Colonic mucosa (tissue), 4 donors: ENCODE measurements around the gene AP4E1. TPM values are rescaled to one million over a fixed set of nuclear protein-coding genes. Genes with fewer than 3 reads are reported as not detected.
"Not testable (repeated sequence)": the region's sequence is repeated elsewhere in the genome, so short reads cannot be mapped to it uniquely, and the experiment has no call there.

ENCODE experiments used
- DNase-seq: peaks from one replicate; pipeline ENCODE4 v3.0.0-alpha.2; 2020
- H3K27ac ChIP-seq: fragments of 200-600 bp; one replicate; pipeline ENCODE4 v1.8.0; 2021
- H3K27me3 ChIP-seq: fragments of 200-600 bp; one replicate; pipeline ENCODE4 v1.8.0; 2021
- H3K36me3 ChIP-seq: fragments of 200-600 bp; one replicate; pipeline ENCODE4 v1.8.0; 2021
- H3K4me1 ChIP-seq: fragments of 200-600 bp; one replicate; pipeline ENCODE4 v1.8.0; 2021; ENCODE audit warnings: mild to moderate bottlenecking
- H3K4me3 ChIP-seq: fragments of 200-600 bp; one replicate; pipeline ENCODE4 v1.8.0; 2021
- H3K9ac ChIP-seq, 2 donors: one replicate each; pipeline ENCODE4 v1.7.0; 2013; ENCODE audit warnings: control low read depth in 2 of 2, low read depth in 2 of 2, low read length in 2 of 2
- H3K9me3 ChIP-seq: fragments of 200-600 bp; one replicate; pipeline ENCODE4 v1.8.0; 2021
- intact Hi-C: fragments of 100-400 bp; cut with DNase I; formaldehyde crosslinking; loops from one replicate; pipeline ENCODE4 v1.14.1; 2022
- total RNA-seq, 2 donors: library from RNA; stranded (reverse); fragmentation: NEBNext Ultra II Directional in 1 of 2; extraction: Animal tissue kit (Norgen Biotek cat#: 25700) in 1 of 2; gene quantifications; one replicate each; pipeline ENCODE4 v1.2.1, GENCODE V29; 2021
- TF ChIP-seq, protein P1 (sequence below): fragments of 200-600 bp; IDR thresholded peaks from one replicate; pipeline ENCODE4 v1.8.0; 2022; ENCODE audit warnings: antibody characterized with exemption, mild to moderate bottlenecking
- donor health status: healthy.
- donor health status: DM: no; HTN: no; CAD: no.
- donor health status: DM: no; HTN: no; CAD: no.

AP4E1 gene
- total RNA-seq, 2 donors from 2014 or later = 9.7 to 11.7 TPM

DNA sequence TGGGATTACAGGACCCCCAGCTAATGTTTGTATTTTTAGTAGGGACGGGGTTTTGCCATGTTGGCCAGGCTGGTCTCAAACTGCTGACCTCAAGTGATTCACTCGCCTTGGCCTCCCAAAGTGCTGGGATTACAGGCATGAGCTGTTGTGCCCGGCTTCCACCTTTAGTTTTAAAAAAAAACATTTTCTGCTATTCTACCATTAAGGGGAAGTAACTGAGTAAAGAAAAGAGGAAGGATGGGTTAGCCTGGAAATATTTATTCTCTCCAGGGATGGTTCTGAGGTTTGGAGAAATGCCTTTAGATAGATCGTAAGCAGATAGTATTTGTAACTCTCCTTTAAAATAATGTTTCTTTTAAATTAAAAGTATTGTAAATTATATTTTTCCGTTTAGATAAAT, 3.1 kb downstream of the AP4E1 start:
- no peaks in the 10 kb centered on the region for H3K27me3 ChIP-seq
- no peak for DNase-seq
- intact Hi-C loops = no loop called here
- H3K9ac ChIP-seq = no peak overlapping the region
- peaks cover 15% of the 10 kb centered on the region for H3K4me1 ChIP-seq
- H3K36me3 ChIP-seq = no peaks in the 10 kb centered on the region
- no peak overlapping the region for H3K27ac ChIP-seq
- H3K9me3 ChIP-seq = no peaks in the 10 kb centered on the region
- TF ChIP-seq, protein P1, sequence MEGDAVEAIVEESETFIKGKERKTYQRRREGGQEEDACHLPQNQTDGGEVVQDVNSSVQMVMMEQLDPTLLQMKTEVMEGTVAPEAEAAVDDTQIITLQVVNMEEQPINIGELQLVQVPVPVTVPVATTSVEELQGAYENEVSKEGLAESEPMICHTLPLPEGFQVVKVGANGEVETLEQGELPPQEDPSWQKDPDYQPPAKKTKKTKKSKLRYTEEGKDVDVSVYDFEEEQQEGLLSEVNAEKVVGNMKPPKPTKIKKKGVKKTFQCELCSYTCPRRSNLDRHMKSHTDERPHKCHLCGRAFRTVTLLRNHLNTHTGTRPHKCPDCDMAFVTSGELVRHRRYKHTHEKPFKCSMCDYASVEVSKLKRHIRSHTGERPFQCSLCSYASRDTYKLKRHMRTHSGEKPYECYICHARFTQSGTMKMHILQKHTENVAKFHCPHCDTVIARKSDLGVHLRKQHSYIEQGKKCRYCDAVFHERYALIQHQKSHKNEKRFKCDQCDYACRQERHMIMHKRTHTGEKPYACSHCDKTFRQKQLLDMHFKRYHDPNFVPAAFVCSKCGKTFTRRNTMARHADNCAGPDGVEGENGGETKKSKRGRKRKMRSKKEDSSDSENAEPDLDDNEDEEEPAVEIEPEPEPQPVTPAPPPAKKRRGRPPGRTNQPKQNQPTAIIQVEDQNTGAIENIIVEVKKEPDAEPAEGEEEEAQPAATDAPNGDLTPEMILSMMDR = no peak
- H3K4me3 ChIP-seq = no peak overlapping the region

DNA sequence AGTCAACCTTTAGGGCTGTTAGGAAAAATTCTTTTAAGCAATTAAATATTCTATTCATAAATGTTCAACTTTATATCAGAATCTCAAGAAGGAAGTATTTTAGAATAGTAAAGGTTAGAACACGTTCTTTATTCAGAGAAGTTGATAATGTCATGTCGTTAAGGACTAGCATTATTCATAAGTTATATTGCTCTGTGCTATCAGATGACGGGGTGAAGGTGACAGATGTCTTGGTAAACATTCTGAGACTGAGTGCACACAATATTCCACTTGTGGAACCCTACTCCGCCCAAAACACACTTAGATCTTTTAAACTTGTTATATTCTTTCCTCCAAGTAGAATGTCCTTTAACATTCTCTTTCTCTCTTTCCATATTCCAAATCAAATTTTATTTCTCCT, 7.9 kb downstream of the AP4E1 start:
- H3K4me1 ChIP-seq = no peaks in the 10 kb centered on the region
- no peaks in the 10 kb centered on the region for H3K36me3 ChIP-seq
- TF ChIP-seq, protein P1 = no peak
- DNase-seq = no peak
- H3K27ac ChIP-seq = peak overlapping the region; percentile 34
- H3K9me3 ChIP-seq = no peaks in the 10 kb centered on the region
- no peak overlapping the region for H3K4me3 ChIP-seq
- intact Hi-C loops = no loop called here
- H3K27me3 ChIP-seq = no peaks in the 10 kb centered on the region
- H3K9ac ChIP-seq = no peak overlapping the region

DNA sequence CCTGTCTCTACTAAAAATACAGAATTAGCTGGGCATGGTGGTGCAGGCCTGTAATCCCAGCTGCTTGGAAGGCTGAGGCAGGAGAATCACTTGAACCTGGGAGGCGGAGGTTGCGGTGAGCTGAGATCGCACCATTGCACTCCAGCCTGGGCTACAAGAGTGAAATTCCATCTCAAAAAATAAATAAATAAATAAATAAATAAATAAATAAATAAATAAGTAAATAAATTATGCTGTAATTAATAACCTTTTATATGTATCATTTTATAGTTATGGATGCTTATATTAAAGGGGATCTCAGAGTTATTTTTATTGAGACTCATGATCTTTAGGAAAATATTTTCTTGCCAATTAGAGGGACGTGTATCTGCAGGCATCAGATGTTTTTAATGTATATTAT, 10.9 kb downstream of the AP4E1 start:
- intact Hi-C loops, H3K9me3 ChIP-seq, DNase-seq, H3K4me1 ChIP-seq, H3K9ac ChIP-seq, H3K4me3 ChIP-seq, H3K27me3 ChIP-seq, H3K36me3 ChIP-seq, H3K27ac ChIP-seq: not testable (repeated sequence)

DNA sequence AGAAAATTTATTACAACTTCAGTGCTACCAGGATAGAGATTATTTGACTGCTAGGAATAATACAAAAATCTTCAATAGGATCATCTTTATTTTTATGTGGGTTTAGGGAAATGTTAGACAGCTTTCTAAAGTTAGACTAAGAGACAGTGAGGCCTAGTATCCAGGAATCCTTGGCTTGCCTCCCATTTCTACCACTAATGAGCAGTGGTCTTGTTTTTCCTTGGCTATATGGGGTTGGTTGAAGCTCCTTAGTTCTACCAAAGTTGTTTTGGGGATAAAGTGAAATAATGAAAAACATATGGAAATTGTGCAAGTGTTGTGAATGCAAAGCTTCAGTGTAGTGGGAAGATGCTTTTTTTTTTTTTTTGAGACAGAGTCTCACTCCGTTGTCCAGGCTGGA, 16.8 kb downstream of the AP4E1 start:
- Histone ChIP-seq H3K27ac (no peak overlapping the region), H3K9ac (no peak overlapping the region), H3K4me3 (no peak overlapping the region), H3K4me1 (no peaks in the 10 kb centered on the region), H3K36me3 (no peaks in the 10 kb centered on the region), H3K27me3 (no peaks in the 10 kb centered on the region), H3K9me3 (no peaks in the 10 kb centered on the region)
- no peak for DNase-seq
- TF ChIP-seq, protein P1 = no peak
- intact Hi-C loops = no loop called here

DNA sequence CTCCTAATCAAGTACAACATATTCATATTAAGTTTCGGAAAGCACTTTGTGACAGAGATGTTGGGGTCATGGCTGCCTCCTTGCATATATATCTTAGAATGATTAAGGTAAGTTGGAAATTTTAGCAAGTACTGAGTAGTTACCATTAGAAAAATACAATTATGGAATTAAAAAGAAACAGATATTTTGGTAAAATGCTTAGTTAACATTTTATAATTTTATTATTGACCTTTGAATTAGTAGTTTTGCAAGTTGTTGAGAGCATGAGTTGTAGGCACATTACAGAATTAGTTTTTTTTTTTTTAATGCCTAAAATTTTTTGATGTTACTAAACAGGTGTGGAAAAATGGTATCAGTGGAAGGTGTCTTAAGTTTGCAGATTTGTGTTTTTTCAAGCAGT, 20.6 kb downstream of the AP4E1 start:
- H3K36me3 ChIP-seq = no peaks in the 10 kb centered on the region
- H3K27ac ChIP-seq = no peak overlapping the region
- intact Hi-C loops = no loop called here
- no peaks in the 10 kb centered on the region for H3K4me1 ChIP-seq
- H3K4me3 ChIP-seq = no peak overlapping the region
- no peak for DNase-seq
- H3K27me3 ChIP-seq = no peaks in the 10 kb centered on the region
- H3K9ac ChIP-seq = no peak overlapping the region
- no peaks in the 10 kb centered on the region for H3K9me3 ChIP-seq
- TF ChIP-seq, protein P1 = no peak

DNA sequence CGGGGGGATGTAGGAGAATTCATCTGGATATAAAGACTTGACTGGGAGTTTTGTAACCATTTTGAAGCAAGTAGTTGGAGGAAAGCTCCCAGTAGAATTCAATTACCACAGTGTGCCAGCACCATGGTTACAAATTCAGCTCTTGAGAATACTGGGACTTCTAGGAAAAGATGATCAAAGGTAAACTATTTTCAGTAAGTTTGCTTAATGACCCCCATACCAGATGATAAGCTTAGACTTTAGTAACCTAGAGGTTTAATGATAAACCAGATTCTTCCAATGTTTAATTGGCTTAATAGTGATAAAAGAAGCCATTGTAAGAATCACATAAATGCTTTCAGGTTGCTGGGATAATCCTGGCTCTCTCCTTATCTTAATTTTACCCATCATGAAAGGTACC, 22.3 kb downstream of the AP4E1 start:
- DNase-seq = no peak
- Histone ChIP-seq H3K27ac (no peak overlapping the region), H3K4me3 (no peak overlapping the region), H3K9ac (no peak overlapping the region), H3K9me3 (no peaks in the 10 kb centered on the region), H3K27me3 (no peaks in the 10 kb centered on the region), H3K4me1 (no peaks in the 10 kb centered on the region), H3K36me3 (no peaks in the 10 kb centered on the region)
- TF ChIP-seq, protein P1 = no peak
- intact Hi-C loops = no loop called here
